GM12864 (cell line): ENCODE data around the gene MRPS18A.

Experiments used
- DNase-seq: peaks from one replicate; pipeline ENCODE4 v3.0.0-alpha.2; 2011; ENCODE audit warnings: low read depth
- H3K4me3 ChIP-seq: 2 replicates; pipeline ENCODE4 v1.5.1; 2011; ENCODE audit warnings: mild to moderate bottlenecking, low read depth, low read length, control low read depth
- CTCF ChIP-seq: IDR thresholded peaks from 2 replicates; pipeline ENCODE4 v1.5.1; 2011; ENCODE audit warnings: low read depth, mild to moderate bottlenecking, moderate library complexity, low read length, control low read depth, inconsistent platforms; ENCODE audit errors: missing control alignments

The MRPS18A gene

GRCh38 chr6:43621836-43622180 is 65.8 kb downstream of the MRPS18A start:
- TF ChIP-seq CTCF: no peak

More at GRCh38 chr6:43621836-43622180, 65.8 kb downstream of the MRPS18A start:
- H3K4me3 ChIP-seq: no peak overlapping the region
- DNase-seq: no peak
